HG03457 (cell line): ENCODE measurements around the gene PDXP.
"Not testable (repeated sequence)": the region's sequence is repeated elsewhere in the genome, so short reads cannot be mapped to it uniquely, and the experiment has no call there.

Source experiments
- ATAC-seq: cut with Tn5 transposase; IDR thresholded peaks from one replicate; pipeline ENCODE4 v1.9.1; 2021; ENCODE audit warnings: moderate number of reproducible peaks; ENCODE audit not compliant: unreplicated experiment

PDXP gene

DNA sequence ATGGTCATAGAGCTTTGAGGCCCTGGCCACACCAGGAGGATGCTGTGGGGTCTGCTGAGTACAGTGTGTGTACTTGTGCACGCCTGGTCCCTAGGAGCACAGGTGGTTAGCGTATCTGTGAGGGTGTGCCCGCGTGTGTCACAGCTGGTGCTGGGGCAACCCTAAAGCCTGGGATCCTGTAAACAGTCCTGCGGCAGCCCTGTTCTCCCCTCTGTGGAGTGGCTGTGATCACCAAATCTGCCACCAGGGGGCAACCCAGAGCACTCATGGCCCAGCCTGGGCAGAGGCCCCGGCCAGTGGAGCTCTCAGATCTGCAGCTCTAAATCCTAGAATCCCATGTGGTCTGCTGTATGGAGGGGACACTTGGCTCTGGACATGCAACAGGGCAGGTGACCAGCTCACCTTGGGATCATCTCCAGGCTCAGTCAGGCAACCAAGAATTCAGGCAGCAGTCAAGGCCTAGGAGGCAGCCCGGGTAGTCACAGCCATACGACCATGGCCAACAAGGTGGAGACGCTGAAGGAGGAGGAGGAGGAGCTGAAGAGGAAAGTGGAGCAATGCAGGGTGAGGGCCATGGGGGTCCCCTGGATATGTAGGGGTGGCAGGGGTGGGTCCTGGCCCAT is 15.2 kb upstream of the PDXP start:
- ATAC-seq: no peak

- no peak for ATAC-seq
These were observed 11.2 kb upstream of the PDXP start for GRCh38 chr22:37647317-37647716.

DNA sequence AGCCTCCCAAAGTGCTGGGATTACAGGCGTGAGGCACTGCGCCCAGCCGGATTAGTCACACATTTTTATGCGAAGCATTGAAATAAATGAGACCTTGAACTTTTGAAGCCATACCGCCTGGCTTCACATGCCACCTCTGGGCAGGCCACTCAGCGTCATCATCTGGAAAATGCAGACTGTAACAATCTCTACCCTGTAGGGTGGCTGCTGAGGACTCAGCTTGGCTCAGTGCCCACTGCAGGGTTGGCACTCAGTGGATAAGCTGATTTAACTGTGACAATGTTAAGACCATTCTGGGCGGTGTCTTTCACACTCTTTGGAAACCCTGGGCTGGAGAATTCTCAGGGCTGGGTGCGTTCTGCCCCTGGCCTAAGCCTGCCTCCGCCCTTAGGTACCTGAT is 10.6 kb upstream of the PDXP start:
- ATAC-seq: no peak

- no peak for ATAC-seq
These were observed 7.9 kb upstream of the PDXP start for GRCh38 chr22:37650463-37651136.

- ATAC-seq: no peak
These were observed 3.8 kb upstream of the PDXP start for GRCh38 chr22:37654563-37655251.

DNA sequence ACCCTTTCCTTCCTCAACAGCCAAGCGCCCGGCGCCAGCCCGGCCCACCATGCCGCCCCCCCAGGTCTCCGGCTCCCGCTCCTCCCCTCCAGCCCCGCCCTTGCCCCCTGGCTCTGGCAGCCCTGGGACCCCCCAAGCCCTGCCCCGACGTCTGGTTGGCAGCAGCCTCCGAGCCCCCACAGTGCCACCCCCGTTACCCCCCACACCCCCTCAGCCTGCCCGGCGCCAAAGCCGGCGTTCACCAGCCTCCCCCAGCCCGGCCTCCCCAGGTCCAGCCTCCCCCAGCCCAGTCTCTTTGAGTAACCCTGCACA is 3.3 kb upstream of the PDXP start:
- ATAC-seq: no peak

DNA sequence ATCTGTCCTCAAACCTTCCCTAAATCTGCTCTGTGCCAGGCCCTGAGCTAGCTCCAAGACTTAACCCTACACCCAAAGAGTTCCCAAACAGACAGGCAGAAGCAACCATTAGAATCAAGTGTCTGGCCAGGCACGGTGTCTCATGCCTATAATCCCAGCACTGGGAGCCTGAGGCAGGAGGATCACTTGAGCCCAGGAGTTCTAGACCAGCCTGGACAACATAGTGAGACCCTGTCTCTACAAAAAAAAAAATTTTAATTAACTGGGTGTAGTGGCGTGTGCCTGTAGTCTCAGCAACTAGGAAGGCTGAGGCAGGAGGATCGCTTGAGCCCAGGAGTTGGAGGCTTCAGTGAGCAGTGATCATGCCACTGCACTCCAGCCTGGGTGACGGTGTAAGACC is 1.9 kb upstream of the PDXP start:
- ATAC-seq: not testable (repeated sequence)

GRCh38 chr22:37657590-37658132 is 862 bp upstream of the PDXP start:
- ATAC-seq: no peak

GRCh38 chr22:37659066-37659896 is 758 bp downstream of the PDXP start:
- ATAC-seq: no peak

GRCh38 chr22:37659897-37660708 is 1.6 kb downstream of the PDXP start:
- ATAC-seq: no peak

GRCh38 chr22:37660709-37661045 is 2.2 kb downstream of the PDXP start:
- no peak for ATAC-seq

- ATAC-seq: no peak
These were observed 2.8 kb downstream of the PDXP start for GRCh38 chr22:37661160-37661924.

DNA sequence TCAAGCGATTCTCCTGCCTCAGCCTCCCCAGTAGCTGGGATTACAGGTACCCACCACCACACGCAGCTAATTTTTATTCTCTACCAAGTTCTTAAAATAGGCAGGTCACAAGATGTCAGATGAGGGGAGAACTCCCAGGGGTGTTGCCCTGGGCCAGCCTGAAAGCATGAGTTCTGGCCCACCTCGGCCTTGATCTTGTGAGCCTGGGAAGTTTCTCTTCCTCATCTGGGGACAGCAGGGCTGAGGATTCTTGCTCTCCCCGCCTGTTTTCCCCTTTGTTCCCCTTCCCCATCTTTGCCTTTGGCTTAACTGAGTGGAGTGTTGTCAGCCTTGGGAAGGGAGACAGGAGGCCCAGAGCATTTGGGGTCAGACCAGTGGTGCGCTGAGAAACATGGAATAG is 3.5 kb downstream of the PDXP start:
- ATAC-seq: no peak

DNA sequence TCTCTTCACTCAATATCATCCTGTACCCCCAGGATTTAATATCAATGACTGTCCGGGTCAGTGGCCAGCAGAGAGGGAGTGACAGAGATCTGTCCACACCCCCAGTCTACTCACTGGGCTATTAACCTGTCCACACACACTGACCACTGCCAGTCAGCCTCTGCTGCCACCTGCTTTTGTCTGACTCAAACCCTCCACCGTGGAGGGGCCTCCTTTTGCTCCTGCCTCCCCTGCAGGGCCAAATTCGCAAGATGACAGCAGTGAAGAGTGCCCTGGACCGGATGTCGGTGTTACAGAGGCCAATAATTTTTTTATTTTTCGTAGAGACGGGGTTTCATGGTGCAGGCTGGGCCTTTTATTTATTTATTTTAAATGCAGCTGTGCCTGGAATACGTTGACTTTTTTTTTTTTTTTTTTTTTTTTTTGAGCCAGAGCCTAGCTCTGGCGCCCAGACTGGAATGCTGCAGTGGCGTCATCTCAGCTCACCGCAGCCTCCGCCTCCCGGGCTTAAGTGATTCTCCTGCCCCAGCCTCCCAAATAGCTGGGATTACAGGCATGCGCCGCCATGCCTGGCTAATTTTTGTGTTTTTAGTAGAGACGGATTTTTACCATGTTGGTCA is 5.1 kb downstream of the PDXP start:
- no peak for ATAC-seq

DNA sequence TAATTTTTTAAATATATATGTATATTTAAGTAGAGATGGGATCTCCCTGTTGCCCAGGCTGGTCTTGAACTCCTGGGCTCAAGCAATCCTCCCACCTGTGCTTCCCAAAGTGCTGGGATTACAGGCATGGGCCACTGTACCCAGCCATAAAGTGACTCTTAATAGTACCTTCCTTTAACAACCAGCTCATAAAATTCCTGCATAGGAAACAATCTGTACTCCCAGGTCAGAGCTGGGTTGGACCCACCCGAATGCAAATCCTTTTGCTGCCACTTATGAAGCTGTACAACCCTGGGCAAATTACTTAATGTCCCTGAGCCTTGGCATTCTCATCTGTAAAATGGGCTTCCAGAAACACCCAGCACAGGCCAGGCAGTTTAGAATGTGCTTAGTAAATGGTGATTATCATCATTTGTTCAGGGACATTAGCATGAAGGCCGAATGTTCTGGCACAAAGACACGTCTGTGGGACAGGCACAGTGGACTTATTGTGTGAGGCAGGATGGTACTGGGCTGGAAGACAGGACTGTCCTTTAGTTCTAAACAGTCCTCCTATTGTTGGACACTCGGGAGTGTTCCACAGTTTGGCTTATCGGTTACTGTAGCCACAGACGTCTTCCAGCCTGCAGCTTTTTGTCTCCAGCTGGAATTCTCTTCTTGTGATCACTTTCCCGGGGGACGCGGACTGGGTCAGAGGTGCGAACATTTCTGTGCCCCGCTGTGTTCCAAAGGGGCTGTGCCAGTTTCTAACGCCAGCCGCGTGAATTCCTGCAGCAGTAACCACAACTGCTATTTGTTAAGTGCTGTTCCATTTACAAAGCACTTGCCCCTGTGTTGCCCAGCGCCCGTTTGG is 6.0 kb downstream of the PDXP start:
- ATAC-seq: no peak

DNA sequence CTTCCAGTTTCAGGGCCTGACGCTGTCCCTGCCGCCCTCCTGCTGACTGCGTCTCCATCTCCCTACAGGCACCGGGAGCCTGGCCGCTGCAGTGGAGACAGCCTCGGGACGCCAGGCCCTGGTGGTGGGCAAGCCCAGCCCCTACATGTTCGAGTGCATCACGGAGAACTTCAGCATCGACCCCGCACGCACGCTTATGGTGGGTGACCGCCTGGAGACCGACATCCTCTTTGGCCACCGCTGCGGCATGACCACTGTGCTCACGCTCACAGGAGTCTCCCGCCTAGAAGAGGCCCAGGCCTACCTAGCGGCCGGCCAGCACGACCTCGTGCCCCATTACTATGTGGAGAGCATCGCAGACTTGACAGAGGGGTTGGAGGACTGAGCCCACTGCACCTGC is 7.0 kb downstream of the PDXP start:
- no peak for ATAC-seq

DNA sequence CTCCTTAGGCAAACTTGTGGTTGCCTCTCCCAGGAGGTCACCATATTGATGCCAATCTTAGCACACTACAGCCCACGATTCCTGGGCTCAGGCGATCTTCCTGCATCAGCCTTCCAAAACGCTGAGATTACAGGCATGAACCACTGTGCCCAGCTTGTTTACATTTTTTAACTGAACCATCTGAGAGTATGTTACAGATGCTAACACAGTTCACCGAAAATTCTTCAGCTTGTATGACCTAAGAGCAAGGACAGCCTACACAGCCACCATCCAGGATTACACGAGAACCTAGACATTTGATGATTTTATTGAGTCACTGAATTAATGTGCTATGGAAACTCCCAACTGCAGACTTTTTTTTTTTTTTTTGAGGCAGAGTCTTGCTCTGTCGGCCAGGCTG is 11.1 kb downstream of the PDXP start:
- ATAC-seq: no peak

- no peak for ATAC-seq
These were observed 13.8 kb downstream of the PDXP start for GRCh38 chr22:37672206-37672919.
